Fibroblast of skin of abdomen (primary cell): ENCODE results near the gene ERGIC1.

Experiments used
- DNase-seq: peaks from one replicate; pipeline ENCODE4 v3.0.0-alpha.2; 2013

ERGIC1 gene

GRCh38 chr5:172988276-172988675, 154.2 kb downstream of the ERGIC1 start:
- DNase-seq, result no peak

- no peak for DNase-seq
These were observed 156.7 kb downstream of the ERGIC1 start for GRCh38 chr5:172990776-172991175.

- DNase-seq, result no peak
These were observed 160.4 kb downstream of the ERGIC1 start for GRCh38 chr5:172994405-172994804.

DNA sequence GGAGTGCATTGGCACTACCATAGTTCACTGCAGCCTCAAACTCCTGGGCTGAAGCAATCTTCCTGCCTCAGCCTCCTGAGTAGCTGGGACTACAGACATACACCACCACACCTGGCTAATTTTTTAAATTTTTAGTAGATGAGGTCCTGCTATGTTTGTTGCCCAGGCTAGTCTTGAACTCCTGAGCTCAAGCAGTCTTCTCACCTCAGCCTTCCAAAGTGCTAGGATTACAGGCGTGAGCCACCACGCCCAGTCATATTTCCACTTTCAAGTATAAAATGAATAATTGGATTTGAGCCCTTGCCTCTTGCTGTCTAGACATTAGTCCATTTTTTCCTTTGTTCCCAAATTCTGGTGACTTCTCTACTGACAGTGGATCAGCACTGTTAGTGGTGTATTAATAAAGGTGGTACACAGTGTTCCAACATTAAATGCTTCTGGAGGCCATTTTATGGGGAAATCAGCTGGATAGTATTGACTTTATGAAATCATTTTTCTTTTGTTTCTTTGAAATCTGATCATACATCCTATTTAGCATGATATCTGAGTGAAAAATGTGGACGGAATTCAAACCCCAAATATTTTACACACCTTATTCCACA, 165.4 kb downstream of the ERGIC1 start:
- DNase-seq, result no peak

DNA sequence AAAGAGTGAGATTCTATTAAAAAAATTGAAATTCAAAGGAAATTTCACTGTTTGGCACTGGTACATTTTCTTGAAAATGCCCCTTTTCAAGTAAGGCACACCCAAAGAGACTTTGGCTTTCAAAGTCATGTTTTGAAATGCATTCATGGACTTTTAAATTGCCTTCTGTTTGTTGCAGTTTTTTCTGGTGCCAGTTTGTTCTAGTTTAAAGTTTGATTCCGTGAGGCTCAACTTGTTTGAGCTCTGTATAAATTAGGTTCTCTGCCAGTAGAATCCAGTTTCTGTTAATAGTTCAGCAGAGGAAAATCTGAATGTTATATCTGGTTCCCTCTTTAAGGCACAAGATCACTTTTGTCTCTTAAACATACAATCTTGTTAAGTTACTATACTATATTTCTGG, 165.9 kb downstream of the ERGIC1 start:
- DNase-seq, result no peak

- DNase-seq, result no peak
These were observed 167.3 kb downstream of the ERGIC1 start for GRCh38 chr5:173001229-173001841.
